Endothelial cell of umbilical vein (primary cell): Measurements from ENCODE around the gene TMEM81. TPM values are rescaled to one million over a fixed set of nuclear protein-coding genes. Genes with fewer than 3 reads are reported as not detected.

Source experiments
- BruUV-seq: library from RNA; stranded (reverse); fragments of 400-500 nt; replicated peaks from 2 replicates; lab custom pipeline; 2021; lab: Mats Ljungman, UMichigan
- CTCF ChIA-PET: fragments of 300-600, 350-600 bp; sonication (Branson Sonifier 250); formaldehyde crosslinking; loops from one replicate; lab custom pipeline; 2021; ENCODE audit warnings: antibody characterized with exemption, inconsistent platforms; lab: Charles Lee
- POLR2A ChIA-PET: fragments of 300-600, 350-600 bp; sonication (Branson Sonifier 250); formaldehyde crosslinking; loops from one replicate; lab custom pipeline; 2021; ENCODE audit warnings: antibody characterized with exemption, inconsistent platforms; lab: Charles Lee
- DNase-seq: peaks from one replicate; pipeline ENCODE4 v3.0.0-alpha.2; 2011; ENCODE audit warnings: low read depth, low spot score
- FAIRE-seq: peaks from 2 replicates; lab custom pipeline; 2011; peaks lifted over from hg19 to GRCh38; lab: Jason Lieb, UNC
- H2AFZ ChIP-seq: 2 replicates; pipeline ENCODE4 v1.6.0; 2012; ENCODE audit warnings: low read depth, low read length, control low read depth, inconsistent platforms
- H3K27ac ChIP-seq: 2 replicates; pipeline ENCODE4 v1.5.1; 2011; ENCODE audit warnings: low read depth, mild to moderate bottlenecking, control low read depth, low read length, moderate library complexity; ENCODE audit not compliant: insufficient read depth
- H3K27me3 ChIP-seq, 2 experiments: 2 replicates each; pipeline versions ENCODE4 v1.6.0 to v1.6.1; 2011; ENCODE audit warnings: low read length in 2 of 2, mixed read lengths in 1 of 2; ENCODE audit not compliant: control insufficient read depth in 2 of 2, insufficient read depth in 2 of 2
- H3K36me3 ChIP-seq, 2 experiments: 2 replicates in 1 of 2; 3 replicates in 1 of 2; pipeline ENCODE4 v1.5.1; 2011; ENCODE audit warnings: low read length in 2 of 2, mild to moderate bottlenecking in 1 of 2, moderate library complexity in 1 of 2; ENCODE audit not compliant: control insufficient read depth in 2 of 2, insufficient read depth in 2 of 2; ENCODE audit errors: extremely low read depth in 1 of 2
- H3K4me1 ChIP-seq: 3 replicates; pipeline ENCODE4 v1.5.1; 2011; ENCODE audit warnings: mild to moderate bottlenecking, low read length; ENCODE audit not compliant: control insufficient read depth, insufficient read depth; ENCODE audit errors: extremely low read depth
- H3K4me2 ChIP-seq: 2 replicates; pipeline ENCODE4 v1.6.1; 2011; ENCODE audit warnings: low read length, control low read depth, mixed read lengths; ENCODE audit not compliant: insufficient read depth
- H3K4me3 ChIP-seq, 3 experiments: fragments of 200-600 bp in 1 of 3; sonication (generic), shearing (Covaris generic) in 1 of 3; replicated peaks in 1 of 3; 2 replicates each; pipeline ENCODE4 v1.5.1; 2011 to 2016; ENCODE audit warnings: control low read depth in 3 of 3, low read length in 3 of 3, mild to moderate bottlenecking in 2 of 3, inconsistent platforms in 1 of 3, low read depth in 1 of 3, moderate library complexity in 1 of 3; ENCODE audit not compliant: insufficient read depth in 1 of 3
- H3K79me2 ChIP-seq: 2 replicates; pipeline ENCODE4 v1.6.0; 2012; ENCODE audit warnings: low read length, inconsistent platforms; ENCODE audit not compliant: control insufficient read depth, insufficient read depth
- H3K9ac ChIP-seq: replicated peaks from 2 replicates; pipeline ENCODE3; 2011; ENCODE audit warnings: low read length, control low read depth; ENCODE audit not compliant: insufficient read depth; ENCODE audit errors: extremely low read depth
- H3K9me1 ChIP-seq: replicated peaks from 3 replicates; pipeline ENCODE4 v1.6.0; 2011; ENCODE audit warnings: mild to moderate bottlenecking, low read length; ENCODE audit not compliant: control insufficient read depth, insufficient read depth; ENCODE audit errors: extremely low read depth
- H3K9me3 ChIP-seq: replicated peaks from 2 replicates; pipeline ENCODE4 v1.5.1; 2012; ENCODE audit warnings: low read length, inconsistent platforms; ENCODE audit not compliant: control insufficient read depth, insufficient read depth
- H4K20me1 ChIP-seq: replicated peaks from 2 replicates; pipeline ENCODE3; 2011; ENCODE audit warnings: mild to moderate bottlenecking, low read length; ENCODE audit not compliant: control insufficient read depth, insufficient read depth; ENCODE audit errors: extremely low read depth
- EZH2 ChIP-seq: IDR thresholded peaks from 2 replicates; pipeline ENCODE4 v1.6.1; 2012; ENCODE audit warnings: borderline replicate concordance, low read depth, mild to moderate bottlenecking, moderate library complexity, low read length, inconsistent platforms; ENCODE audit not compliant: severe bottlenecking
- FOS ChIP-seq: IDR thresholded peaks from 2 replicates; pipeline ENCODE4 v1.6.1; 2011; ENCODE audit warnings: mild to moderate bottlenecking, low read length, moderate library complexity, borderline replicate concordance; ENCODE audit not compliant: insufficient read depth
- GATA2 ChIP-seq: IDR thresholded peaks from 2 replicates; pipeline ENCODE4 v1.7.0; 2011; ENCODE audit warnings: low read depth, mild to moderate bottlenecking, moderate library complexity, mixed read lengths, low read length; ENCODE audit not compliant: insufficient read length, insufficient read depth
- JUN ChIP-seq: IDR thresholded peaks from 2 replicates; pipeline ENCODE4 v1.6.1; 2011; ENCODE audit warnings: borderline replicate concordance, low read depth; ENCODE audit not compliant: insufficient read length, insufficient read depth
- MYC ChIP-seq: IDR thresholded peaks from one replicate; pipeline ENCODE4 v1.6.1; 2011; ENCODE audit warnings: mild to moderate bottlenecking, low read depth, low read length
- POLR2A ChIP-seq: IDR thresholded peaks from 2 replicates; pipeline ENCODE4 v1.6.1; 2012; ENCODE audit warnings: low read depth, mild to moderate bottlenecking, control low read depth, low read length
- POLR2AphosphoS5 ChIP-seq: IDR thresholded peaks from 2 replicates; pipeline ENCODE4 v1.6.1; 2012; ENCODE audit warnings: low read depth, mild to moderate bottlenecking, control low read depth, low read length, moderate library complexity; ENCODE audit not compliant: insufficient read depth
- dilution Hi-C: fragments of 300-500 bp; cut with MboI; formaldehyde crosslinking; loops from one replicate; pipeline ENCODE4 v1.15.0; 2019; ENCODE audit warnings: low sequenced_read_pairs; ENCODE audit not compliant: extremely low pct_ligation_motif_present
- intact Hi-C: fragments of 100-400 bp; cut with micrococcal nuclease; formaldehyde crosslinking; loops from one replicate; pipeline ENCODE4 v1.10.0; 2022
- polyA plus RNA-seq, 4 experiments: library from polyadenylated mRNA; depleted of rRNA in 3 of 4; stranded (reverse) in 3 of 4; unstranded in 1 of 4; fragments of >200 nt; gene quantifications; 2 replicates each; pipeline versions ENCODE4 v1.2.1 to v1.2.3, GENCODE V29; 2011 to 2012; ENCODE audit warnings: missing spikeins in 1 of 4
- total RNA-seq: library from RNA; stranded (reverse); gene quantifications from 2 replicates; pipeline ENCODE4 v1.2.3, GENCODE V29; 2021
- TF ChIP-seq, protein P1 (sequence below), 2 donors: IDR thresholded peaks; 1 replicate in 1 of 2; 2 replicates in 1 of 2; pipeline ENCODE4 v1.5.1; 2011; ENCODE audit warnings: low read length in 2 of 2, mild to moderate bottlenecking in 2 of 2, moderate library complexity in 2 of 2, control low read depth in 1 of 2, inconsistent platforms in 1 of 2, low read depth in 1 of 2; ENCODE audit not compliant: insufficient read depth in 1 of 2; ENCODE audit errors: extremely low read depth in 1 of 2
- TF ChIP-seq, protein P2 (sequence below): IDR thresholded peaks from 2 replicates; pipeline ENCODE4 v1.6.1; 2011; ENCODE audit not compliant: insufficient read depth, insufficient read length

Gene TMEM81
- total and polyA plus RNA-seq, 2 donors (not counting 3 experiments of a cell fraction or from before 2014, with no cell fraction given), result 1.5 to 2.9 TPM

DNA sequence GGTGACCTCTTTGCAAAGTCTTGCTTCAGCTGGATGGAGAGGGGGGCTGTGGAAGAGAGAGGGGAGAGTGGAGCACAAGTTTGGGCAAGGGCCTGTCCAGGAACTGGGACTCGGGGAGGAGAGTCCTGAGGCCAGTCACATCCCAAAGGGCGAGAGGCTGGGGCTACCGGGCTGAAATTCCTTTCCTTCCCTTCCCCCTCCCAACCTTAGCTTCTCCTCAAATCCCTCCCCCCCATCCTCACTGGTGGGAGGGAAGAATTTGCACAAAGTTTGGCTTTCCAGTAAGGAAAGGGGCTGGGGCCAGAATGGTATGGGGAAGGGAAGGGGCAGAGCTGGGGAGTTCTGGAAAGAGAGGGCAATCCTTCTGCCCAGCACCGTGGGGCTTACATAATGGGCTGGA is 40.4 kb downstream of the TMEM81 start:
- no peak overlapping the region for H3K4me2 ChIP-seq
- no peak for FAIRE-seq
- no peak overlapping the region for H3K4me3 ChIP-seq
- TF ChIP-seq JUN (no peak), EZH2 (no peak), GATA2 (no peak), FOS (no peak), MYC (no peak), POLR2A (no peak), POLR2AphosphoS5 (no peak)
- TF ChIP-seq, protein P1, sequence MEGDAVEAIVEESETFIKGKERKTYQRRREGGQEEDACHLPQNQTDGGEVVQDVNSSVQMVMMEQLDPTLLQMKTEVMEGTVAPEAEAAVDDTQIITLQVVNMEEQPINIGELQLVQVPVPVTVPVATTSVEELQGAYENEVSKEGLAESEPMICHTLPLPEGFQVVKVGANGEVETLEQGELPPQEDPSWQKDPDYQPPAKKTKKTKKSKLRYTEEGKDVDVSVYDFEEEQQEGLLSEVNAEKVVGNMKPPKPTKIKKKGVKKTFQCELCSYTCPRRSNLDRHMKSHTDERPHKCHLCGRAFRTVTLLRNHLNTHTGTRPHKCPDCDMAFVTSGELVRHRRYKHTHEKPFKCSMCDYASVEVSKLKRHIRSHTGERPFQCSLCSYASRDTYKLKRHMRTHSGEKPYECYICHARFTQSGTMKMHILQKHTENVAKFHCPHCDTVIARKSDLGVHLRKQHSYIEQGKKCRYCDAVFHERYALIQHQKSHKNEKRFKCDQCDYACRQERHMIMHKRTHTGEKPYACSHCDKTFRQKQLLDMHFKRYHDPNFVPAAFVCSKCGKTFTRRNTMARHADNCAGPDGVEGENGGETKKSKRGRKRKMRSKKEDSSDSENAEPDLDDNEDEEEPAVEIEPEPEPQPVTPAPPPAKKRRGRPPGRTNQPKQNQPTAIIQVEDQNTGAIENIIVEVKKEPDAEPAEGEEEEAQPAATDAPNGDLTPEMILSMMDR (IDR thresholded peaks at IDR 0.05; ENCODE audit: extremely low read depth in 1 of 2, insufficient read depth in 1 of 2, low read depth in 1 of 2, low read length in 2 of 2), result no peak
- TF ChIP-seq, protein P2, sequence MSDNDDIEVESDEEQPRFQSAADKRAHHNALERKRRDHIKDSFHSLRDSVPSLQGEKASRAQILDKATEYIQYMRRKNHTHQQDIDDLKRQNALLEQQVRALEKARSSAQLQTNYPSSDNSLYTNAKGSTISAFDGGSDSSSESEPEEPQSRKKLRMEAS, result no peak
- no peaks in the 10 kb centered on the region for H3K36me3 ChIP-seq
- dilution Hi-C loops (no loop called here), intact Hi-C loops (no loop called here)
- no peak overlapping the region for H2AFZ ChIP-seq
- peaks cover 37 to 51% of the 10 kb centered on the region in 2 experiments for H3K27me3 ChIP-seq
- no peak overlapping the region for H3K9ac ChIP-seq
- no peaks in the 10 kb centered on the region for H3K79me2 ChIP-seq
- no TSS peak for BruUV-seq
- no peak for DNase-seq
- no peaks in the 10 kb centered on the region for H3K4me1 ChIP-seq
- CTCF ChIA-PET, result interaction anchor here (0.6 kb wide), 1 partner anchor 18 kb away, joined by 3 read pairs; no protein-coding TSS in a partner anchor
- POLR2A ChIA-PET, result no interaction called here
- H3K9me3 ChIP-seq, result no peaks in the 10 kb centered on the region
- no peak overlapping the region for H3K27ac ChIP-seq
- H4K20me1 ChIP-seq, result no peaks in the 10 kb centered on the region
- no peaks in the 10 kb centered on the region for H3K9me1 ChIP-seq
